ENCODE measurements around the gene UEVLD.

Gene UEVLD

DNA sequence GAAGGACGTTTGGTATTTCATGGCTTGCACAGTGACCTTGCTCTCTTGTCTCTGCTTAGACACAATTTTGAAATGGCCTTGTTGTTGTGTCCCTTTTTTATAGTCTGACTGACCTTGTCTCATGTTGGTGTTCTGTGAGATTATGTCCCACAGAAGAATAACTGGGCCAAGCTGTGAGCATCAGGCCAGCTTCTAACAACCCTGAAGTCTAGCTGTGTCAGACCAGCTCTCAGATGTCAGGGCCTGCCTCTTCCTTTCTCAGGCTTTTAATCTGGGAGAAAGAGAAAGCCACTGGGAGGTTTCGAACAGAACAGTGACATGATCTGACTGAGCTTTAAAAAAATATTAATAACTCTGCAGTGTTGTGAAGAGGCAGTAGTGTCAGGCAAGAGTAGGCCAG is 2.0 kb upstream of the UEVLD start:
- in situ Hi-C loops (cut with HindIII; ENCODE audit: low sequenced_read_pairs), result no loop called here

DNA sequence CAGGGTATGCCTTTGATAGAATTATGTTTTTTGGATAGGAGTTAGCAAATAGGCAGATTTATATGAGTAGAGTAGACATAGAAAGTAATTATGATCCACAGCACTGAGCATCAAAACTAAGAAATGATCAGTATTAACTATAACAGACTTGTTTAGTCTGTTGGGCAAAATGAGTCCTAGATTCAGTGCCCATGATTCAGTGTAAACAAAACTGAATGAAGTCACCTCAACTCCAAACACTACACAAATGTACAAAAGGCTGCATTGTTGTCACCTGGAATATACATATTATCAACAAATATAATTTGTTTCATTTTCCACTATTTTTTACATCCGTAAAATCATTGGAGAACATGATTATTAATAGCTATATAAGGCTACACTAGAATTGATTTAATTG is 6.7 kb downstream of the UEVLD start:
- in situ Hi-C loops (cut with HindIII; ENCODE audit: low sequenced_read_pairs), result no loop called here

DNA sequence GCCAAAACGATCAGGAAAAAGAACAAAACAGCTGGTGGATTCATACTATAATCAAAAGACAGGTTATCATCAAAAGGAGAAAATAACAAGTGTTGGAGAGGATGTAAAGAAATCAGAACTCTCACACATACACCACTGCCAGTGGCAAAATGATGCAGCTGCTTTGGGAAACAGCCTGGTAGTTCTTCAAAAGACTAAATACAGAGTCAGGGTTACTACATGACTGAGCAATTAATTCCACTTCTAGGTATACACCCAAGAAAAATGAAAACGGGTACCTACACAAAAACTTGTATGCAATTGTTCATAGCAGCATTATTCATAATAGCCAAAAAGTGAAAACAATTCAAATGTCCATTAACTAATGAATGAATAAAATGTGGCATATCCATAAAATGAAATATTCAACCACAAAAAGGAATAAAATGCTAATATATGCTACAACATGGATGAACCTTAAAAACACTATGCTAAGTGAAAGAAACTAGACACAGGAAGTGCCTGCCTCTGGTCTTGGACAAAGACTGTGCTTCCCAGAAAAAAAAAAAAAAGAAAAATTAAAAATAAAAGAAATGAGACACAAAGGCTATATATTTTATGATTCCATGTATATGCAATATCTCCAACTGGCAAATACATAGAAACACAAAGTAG is 8.3 kb downstream of the UEVLD start:
- in situ Hi-C loops (cut with HindIII; ENCODE audit: low sequenced_read_pairs), result no loop called here

DNA sequence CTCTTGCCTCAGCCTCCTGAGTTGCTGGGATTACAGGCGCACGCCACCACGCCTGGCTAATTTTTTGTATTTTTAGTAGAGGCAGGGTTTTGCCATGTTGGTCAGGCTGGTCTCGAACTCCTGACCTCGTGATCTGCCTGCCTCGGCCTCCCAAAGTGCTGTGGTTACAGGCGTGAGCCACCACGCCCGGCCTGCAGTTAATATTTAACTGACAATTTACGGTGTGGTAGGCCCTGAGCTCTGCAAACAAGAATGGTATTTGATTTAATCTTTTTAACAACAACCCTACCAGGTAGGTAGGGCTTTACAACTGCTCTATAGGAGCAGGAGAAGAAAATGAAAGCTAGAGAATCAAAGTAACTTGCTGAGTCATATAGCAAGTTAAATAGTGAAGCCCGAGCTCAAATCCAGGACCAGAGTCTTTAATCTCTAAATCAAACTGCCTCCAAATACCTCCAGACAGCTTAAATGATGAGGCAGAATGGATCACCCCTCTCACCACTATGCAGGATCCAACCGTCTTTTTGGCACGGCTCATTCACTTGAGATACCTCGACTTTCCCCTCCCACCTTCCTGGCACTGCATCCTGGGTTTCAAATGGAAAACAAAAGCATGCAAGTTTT is 9.4 kb downstream of the UEVLD start:
- in situ Hi-C loops (cut with HindIII; ENCODE audit: low sequenced_read_pairs), result no loop called here

DNA sequence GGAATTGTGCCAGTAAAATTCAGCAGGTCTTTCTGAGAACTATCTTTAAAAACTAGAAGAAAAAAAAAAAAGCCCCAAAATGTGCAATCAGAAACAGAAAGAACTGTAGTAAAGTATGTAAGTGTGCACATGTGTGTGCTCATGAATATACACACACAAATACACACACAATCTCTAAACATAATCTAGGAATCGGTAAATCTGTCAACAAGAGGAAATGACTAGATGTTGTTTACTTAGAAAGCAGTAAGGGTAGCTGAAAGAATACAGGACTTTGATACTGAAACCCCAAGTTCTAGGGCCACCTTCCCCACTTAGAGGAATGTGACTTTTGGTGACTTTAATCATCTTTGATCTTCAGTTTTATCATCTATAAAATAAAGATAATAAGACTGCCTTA is 13.2 kb downstream of the UEVLD start:
- in situ Hi-C loops (cut with HindIII; ENCODE audit: low sequenced_read_pairs), result no loop called here

DNA sequence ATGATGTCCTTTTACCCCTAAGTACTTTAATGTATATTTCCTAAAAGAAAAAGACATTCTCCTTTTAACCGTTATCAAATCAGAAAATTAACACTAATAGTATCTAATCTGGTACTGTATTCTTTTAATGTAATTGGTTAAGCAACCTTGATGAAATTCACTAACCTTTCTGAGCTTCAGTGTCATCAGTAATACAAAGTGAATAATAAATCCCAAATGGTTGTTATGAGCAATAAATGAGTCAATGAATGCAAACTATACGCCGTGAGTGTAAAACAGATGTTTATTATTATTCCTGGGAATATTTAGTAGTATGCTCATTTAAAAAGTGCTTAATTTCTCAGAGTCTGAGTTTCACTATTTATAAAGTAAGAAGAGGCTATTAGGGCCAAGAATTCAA is 21.5 kb downstream of the UEVLD start:
- in situ Hi-C loops (cut with HindIII; ENCODE audit: low sequenced_read_pairs), result no loop called here

DNA sequence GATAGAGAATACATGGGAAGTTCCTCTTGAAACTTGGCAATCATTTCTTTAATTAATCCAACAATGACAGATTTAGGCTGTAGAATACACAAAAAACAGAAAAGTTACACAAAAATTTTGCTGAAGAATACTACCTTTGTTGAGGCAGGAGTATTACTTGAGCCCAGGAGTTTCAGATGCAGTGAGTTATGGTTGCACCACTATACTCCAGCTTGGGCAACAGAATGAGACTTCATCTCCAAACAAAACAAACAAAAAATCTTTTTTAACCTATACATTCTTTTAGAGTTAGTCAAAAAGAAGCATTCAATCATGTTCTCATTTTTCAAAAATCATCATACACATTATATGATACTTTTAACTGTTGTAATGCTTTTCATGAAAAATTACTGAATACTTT is 22.1 kb downstream of the UEVLD start:
- in situ Hi-C loops (cut with HindIII; ENCODE audit: low sequenced_read_pairs), result no loop called here

DNA sequence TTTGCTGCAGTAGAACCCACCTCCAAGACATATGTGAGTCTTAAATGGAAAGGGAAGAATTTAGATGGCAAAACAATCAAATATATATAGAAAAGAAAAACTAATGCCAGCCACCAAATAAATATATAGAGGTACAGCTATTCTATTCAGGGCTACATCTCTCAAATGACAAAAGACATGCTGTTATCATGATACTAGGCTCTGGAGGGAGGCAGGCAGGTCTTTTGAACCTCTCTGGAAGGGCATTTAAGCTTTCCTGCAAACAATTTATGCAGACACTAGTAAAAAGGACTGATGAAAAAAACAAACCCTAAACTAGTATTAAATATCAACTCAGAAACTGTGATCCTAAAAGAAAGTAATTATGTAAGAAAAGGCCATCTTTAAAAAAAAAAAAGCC is 24.4 kb downstream of the UEVLD start:
- in situ Hi-C loops (cut with HindIII; ENCODE audit: low sequenced_read_pairs), result no loop called here

DNA sequence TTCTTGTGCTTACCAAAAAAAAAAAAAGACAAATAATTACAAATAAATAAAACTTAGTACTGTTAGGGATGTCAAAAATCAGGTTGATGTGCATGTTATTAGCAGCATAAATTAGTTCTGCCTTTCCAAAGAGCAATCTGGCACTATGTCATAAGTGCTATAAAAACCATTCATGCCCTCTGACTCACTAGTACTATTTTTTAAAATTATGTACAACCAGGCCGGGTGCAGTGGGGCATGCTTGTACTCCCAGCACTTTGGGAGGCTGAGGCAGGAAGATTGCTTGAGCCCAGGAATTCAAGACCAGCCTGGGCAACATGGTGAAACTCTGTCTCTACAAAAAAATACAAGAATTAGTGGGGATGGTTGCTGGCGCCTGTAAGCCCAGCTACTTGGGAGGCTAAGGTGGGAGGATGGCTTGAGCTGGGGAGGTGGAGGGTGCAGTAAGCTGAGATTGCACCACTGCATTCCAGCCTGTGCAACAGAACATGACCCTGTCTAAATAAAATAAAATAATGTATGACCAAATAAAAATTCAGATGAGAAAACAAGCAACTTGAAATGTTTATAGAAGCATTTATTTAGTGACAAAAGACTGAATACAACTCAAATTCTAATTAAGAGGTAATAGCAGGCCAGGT is 25.3 kb downstream of the UEVLD start:
- in situ Hi-C loops (cut with HindIII; ENCODE audit: low sequenced_read_pairs), result no loop called here

DNA sequence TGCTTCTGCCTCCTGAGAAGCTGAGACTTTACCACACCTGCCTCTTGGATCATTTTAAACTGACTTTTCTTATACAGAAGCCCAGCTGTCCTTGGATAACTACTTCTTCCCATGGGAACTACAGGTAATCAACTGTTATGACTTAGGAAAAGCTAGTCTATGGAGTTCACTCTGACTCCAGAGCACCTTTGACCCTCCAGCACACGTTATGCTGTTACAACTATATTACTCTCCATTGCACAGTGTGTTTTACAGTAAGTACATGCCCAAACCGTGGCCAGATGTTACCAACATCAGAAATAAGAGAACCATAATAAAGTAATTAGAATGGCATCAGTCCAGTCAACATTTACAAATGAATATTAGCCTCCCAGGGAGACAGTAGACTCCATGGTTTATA is 40.5 kb downstream of the UEVLD start:
- in situ Hi-C loops (cut with HindIII; ENCODE audit: low sequenced_read_pairs), result no loop called here

DNA sequence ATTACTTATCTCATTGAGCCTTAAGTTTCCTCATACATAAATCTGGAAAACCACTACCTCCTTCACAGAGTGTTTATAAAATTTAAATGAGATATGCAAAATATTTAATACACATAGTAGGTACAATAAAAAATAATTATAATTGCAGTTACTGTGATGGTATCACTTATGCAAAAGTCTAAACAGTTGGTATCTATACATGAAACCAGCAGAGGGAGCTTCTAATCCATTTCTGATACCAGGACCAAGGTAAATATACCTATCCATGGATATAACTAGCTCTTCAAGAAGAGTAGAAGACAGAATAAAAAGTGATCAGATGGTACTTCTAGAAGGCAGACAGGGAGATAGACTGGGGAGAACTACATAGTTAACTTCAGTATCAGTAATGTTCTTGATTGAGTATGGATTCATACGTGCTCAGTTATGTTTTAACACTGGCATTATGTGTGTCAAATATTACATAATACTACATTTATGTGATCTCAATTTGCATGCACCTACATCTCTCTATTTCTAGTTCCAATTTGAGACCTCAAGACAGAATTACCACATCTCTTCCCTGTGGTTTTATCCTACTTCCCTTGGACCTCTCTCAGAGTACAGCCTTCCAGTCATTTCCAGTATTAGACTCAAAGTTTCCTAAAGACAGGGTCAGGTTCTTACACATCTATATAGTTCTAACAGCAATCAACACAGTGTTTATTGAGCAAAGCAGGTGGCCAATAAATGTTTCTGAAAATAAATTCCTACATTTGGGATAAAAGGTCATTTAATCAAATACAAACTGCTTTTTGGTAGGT is 48.1 kb downstream of the UEVLD start:
- in situ Hi-C loops (cut with HindIII; ENCODE audit: low sequenced_read_pairs), result no loop called here

DNA sequence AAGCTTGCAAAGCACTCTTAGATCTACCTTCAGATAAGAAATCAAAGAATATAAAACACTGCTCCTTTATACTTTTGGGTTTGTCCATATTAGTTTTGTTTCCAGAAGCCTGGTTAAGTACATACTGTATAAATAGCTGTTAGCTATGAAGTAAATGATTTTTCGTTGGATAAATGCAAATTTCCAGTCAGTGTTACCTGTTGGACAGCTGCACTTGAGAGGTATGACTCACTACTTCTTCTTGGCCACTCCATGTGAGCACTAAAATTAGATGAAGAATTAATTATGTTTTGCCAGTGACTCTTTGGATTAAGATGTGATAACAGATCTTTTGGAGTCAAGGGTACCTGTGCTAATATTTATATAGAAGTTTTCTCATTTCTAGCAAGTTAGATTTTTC is 52.3 kb downstream of the UEVLD start:
- in situ Hi-C loops (cut with HindIII; ENCODE audit: low sequenced_read_pairs), result no loop called here

DNA sequence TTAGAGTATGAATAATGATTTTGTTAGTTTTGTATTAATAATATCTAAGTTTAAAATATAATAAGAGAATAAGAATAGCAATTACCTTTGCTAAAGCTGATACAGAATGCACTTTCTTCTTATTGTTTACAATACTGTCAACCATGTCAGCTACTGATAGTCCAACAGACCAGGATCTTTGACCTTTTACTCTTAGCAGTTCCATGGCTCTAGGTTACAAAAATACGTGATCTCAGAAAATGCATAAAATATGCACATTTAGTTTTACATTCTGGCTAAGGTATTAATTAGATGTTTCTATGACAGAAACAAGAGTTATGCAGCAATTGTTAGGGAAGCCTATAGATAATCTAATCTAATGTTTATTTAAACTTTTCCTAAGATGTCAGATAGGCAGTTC is 54.3 kb downstream of the UEVLD start:
- in situ Hi-C loops (cut with HindIII; ENCODE audit: low sequenced_read_pairs), result no loop called here

DNA sequence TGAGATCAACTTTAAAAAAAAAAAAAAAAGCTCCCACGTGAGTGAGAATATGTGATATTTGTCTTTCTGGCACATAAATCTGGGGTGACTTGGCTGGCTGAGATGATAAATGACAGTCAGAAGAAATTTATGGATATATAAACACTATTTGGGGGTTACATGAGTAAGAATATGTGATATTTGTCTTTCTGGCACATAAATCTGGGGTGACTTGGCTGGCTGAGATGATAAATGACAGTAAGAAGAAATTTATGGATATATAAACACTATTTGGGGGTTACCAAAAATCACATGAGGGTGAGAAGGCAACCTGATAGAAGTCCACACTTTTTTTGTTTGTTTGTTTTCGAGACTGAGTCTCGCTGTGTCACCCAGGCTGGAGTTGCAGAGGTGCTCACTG is 55.2 kb downstream of the UEVLD start:
- in situ Hi-C loops (cut with HindIII; ENCODE audit: low sequenced_read_pairs), result no loop called here

DNA sequence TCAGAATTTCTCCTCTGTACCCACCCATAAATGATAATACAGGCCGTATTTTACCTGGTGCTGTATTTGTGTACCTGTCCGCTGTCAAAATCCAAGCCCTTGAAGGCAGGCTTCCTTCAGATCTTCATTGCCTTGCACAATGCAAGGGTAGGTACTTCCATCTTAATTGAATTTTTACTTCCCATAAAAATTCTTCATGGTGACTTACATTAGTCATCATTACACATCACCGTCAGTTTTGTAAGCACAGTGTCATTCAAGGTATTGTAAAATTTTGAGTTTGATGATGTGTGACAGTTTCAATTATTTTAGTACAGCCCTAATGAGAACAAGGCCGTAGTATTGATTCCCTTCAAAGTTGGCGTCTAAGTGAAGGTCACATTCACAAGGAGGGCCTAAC is 61.0 kb downstream of the UEVLD start:
- in situ Hi-C loops (cut with HindIII; ENCODE audit: low sequenced_read_pairs), result no loop called here

DNA sequence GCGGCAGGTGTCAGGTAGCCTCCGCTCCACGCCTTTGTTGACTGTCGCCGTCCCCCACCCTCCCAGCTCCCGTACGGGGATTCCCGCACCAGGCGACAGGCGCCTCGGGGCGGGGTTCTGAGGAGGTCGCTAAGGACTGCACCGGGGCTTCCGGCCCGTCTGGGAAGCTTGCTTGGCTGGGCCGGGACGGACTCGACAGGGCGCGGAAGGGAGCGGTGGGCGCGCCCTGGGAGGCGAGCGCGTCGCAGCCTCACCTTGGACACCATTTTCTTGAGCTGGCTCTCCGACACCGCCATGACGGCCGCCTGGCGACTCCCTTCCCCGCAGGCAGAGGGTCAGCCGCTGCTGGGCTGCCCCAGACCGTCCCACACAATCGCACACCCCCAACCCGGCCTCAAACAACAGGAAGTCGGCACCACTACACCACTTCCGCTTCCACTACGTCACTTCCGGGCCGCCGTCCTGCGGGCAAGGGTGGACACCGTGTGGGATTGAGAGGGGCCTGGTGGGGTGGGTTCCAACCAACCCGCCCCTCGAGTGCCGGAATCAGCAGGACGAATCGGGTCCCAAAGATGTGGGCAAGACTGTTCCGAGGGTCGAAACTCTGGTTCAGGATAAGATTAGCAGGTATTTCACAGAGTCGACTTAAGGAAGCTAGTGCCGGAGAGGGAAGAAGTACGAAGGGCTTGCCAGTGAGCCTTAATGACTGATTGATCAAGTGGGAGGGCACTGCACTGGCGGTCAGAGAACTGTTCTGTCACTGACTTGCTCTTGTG is 61.8 kb downstream of the UEVLD start, which contains the start of gene TSG101:
TSS of gene TSG101 (minus strand) at position 422 of the 776 bp plus-strand sequence. CDS start at position 296, 126 bp downstream.
- in situ Hi-C loops (cut with HindIII; ENCODE audit: low sequenced_read_pairs), result no loop called here

DNA sequence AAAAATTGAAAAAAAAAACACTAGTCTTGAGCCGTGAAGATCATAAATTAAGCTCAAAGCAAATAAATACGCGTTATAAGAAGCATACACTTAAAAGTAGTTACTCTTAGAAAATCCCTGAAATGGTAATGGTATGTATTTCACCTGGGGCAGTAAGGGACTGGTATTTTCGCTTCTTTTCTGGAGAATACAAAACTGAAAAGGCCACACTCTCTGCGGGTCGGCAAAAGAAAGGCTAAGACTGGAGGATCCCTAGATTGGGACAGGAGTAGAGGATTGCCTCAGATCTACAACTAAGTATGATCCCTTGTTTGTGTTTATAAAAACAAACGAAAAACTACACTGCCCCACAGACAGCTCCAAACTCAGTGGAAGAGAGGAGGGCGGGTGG is 62.4 kb downstream of the UEVLD start:
- in situ Hi-C loops (cut with HindIII; ENCODE audit: low sequenced_read_pairs), result no loop called here

DNA sequence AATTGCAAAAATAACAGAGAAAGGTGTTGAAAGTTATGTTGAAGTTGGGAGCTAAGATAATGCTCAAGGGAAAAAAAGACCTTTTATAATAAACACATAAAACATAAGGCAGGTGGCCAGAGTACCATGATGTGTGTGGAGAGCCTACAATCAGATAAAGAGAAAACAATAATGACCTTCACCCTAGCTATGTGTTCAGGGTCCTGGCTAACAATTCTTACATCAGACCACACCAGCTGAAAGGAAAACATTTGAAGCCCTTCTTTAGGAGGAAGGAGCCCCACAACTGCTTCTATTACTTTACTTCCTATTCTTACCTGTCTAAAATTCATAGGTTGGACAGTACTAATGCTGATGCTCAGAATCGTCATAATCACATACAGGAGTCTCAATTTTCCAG is 64.3 kb downstream of the UEVLD start:
- in situ Hi-C loops (cut with HindIII; ENCODE audit: low sequenced_read_pairs), result no loop called here

DNA sequence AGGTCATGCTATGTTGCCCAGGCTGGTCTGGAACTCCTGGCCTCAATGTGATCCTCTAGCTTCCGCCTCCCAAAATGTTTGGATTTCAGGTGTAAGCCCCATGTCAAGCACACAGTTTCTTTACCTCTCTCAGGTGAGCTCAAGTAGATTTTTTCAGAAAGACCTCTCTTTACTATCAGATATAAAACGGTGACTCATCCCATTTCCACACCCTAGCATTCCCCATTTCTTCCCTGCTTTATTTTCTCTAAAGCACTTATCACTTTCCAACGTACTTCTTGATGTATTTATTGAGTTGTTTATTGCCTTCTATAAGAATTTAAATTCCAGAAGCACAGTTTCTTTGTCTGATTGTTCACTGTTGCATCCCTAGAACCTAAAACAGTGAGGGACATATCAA is 65.5 kb downstream of the UEVLD start:
- in situ Hi-C loops (cut with HindIII; ENCODE audit: low sequenced_read_pairs), result no loop called here

DNA sequence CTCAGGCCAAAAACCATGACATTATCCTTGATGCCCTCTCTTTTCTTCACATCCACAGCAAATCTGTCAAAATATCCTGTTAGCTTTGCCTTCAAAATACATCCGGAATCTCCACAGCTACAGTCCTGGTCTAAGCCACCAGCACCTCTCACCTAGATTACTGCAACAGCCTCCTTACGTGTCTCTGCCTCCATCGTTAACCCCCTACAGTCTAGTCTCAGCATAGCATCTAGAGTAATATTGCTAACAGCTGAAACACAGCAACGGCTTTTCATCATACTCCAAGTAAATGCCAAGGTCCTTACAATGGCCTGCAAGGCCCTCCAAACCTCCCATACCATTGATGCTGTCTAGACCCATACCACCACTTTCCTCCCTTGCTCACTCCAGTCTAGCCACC is 66.1 kb downstream of the UEVLD start:
- in situ Hi-C loops (cut with HindIII; ENCODE audit: low sequenced_read_pairs), result no loop called here

DNA sequence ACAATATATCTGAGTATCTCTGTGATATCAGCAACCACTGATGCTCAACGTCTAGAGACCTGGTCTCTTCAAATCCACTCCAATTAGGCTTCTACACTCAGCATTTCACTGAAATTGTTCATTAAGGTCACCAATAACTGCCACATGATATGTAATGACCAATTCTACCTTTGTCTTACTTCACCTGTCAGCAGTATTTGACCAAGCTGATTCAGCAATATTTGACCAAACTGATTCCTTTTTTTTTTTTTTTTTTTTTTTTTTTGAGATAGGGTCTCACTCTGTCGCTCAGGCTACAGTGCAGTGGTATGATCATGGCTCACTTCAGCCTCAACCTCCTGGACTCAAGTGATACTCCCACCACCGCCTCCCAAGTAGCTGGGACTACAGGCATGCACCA is 67.4 kb downstream of the UEVLD start:
- in situ Hi-C loops (cut with HindIII; ENCODE audit: low sequenced_read_pairs), result no loop called here
